ENCODE measurements around the gene GBGT1. TPM values are rescaled to one million over a fixed set of nuclear protein-coding genes. Genes with fewer than 3 reads are reported as not detected.

The GBGT1 gene
- total RNA-seq, 2 donors from 2014 or later, result 4.9 to 5.5 TPM

DNA sequence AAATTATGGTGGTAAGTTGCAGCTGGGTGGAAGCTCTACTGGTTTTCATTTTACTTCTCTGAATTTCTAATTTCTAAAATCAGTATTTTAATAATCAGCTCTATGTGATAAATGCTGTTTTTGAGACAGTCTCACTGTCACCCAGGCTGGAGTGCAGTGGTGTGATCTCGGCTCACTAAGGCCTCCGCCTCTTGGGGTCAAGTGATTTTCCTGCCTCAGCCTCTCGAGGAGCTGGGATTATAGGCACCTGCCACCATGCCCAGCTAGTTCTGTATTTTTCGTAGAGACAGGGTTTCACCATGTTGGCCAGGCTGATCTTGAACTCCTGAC lies 41.1 kb downstream of the GBGT1 start:
- intact Hi-C loops (cut with DNase I, micrococcal nuclease), result no loop called here
- DNase-seq, result no peak
- no peak for ATAC-seq

- DNase-seq (no peak), ATAC-seq (no peak)
- intact Hi-C loops (cut with DNase I, micrococcal nuclease), result no loop called here
These were observed 41.7 kb downstream of the GBGT1 start for GRCh38 chr9:133121915-133122550.

DNA sequence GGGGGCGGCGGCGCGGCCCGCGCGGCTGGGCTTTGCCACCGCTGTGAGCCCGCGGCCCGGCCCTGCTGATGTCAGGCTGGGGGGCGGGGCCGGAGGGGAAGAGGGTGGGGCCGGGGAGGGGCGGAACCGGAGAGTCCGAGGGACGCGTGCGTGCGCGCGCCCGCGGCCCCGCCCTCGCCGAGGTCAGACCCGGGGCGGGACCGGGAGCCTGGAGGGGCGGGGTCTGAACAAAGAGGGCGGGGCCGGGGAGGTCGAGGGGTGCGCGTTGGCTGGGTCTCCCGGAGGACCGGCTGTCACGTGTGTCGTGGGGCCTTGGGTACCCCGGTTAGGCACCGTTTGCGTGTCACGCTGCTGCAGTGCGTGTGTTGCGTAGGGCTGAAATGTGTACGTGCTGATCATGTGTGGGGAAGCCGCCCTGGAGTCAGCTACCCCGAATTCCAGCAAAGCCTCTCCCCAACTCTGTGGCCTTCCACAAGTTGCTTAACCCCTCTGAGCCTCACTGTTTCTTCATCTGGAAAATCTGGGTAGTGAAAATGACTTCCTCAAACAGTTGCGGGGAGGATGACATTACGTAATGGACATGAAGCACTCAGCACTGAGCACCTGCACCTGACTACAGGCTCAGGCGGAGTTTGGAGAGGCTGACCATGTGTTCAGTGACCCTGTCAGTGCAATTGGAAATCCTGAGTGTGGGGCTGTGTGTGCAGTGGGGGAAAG lies 42.4 kb downstream of the GBGT1 start, which contains the start of gene RALGDS:
Gene RALGDS (minus strand): TSS at position 43 of the 717 bp plus-strand sequence. CDS start 86 bp downstream, outside the sequence.
- DNase-seq (peak; percentile 88 to 94), ATAC-seq (peak; percentile 83)
- intact Hi-C loops (cut with DNase I, micrococcal nuclease), result no loop called here

DNA sequence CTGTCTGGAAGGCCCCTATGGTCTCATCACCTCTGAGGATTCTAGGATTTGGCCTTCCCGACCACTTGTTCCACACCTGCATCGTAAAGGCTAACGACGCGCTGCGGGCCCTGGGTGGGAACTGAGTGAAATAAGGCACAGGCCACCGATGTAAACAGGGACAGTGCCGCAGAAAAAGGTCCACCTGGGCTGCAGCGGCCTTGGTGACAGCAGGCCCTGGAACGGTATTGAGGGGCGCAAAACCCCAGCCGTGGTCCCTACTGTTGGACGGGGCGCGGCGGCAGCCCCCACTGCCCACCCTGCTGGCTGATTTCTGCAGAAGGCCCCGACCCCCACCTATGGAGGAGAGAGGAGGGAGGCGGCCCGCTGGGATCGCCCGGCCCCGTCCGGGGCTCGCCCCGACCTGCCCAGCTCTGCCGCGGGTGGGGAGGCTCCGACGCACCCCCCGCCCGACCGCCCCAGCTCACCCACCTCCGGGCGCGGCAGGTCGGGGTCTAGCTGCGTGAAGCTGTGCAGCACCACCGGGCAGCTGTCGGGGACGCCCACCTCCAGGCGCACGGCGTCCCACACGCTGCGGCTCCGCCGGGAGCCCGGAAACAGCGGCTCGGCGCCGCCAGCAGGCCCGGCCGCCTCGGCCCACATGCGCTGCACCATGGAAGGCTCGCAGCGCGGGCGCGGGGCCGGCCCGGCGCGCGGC lies 43.1 kb downstream of the GBGT1 start:
- intact Hi-C loops (cut with DNase I, micrococcal nuclease), result no loop called here
- DNase-seq (no peak), ATAC-seq (peak; percentile 19)

DNA sequence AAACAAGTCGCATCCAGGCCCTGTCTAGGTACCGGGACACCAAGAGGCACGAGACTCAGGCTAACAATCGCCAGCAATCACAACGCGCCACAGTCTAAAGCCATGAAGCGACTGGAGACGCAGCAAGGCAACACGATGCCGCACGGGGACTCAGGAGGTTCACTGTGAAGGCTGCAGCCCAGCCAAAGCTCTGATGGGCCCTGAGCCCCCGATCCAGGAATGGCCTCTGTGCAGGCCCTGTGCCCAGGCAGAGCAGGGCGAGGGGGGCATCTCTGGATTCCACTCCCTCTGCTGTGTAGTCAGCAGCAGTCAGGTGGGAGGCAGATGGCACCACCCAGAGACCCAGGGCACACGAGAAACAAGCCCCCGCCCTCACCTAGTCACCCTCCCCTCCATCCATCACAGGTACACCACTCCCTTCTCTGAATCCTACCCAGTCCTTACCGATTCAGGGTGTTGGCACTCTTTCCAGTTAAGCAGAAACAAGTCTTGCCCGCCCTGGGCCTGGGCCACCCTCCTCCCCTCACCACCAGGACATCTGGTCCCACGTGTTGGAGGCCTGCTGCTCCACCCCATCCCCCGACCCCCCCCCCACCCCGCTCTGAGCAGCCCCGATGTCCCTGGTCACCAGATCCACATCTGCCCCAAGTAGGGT lies 43.7 kb downstream of the GBGT1 start:
- intact Hi-C loops (cut with DNase I, micrococcal nuclease), result no loop called here

GRCh38 chr9:133119103-133119845 lies 44.4 kb downstream of the GBGT1 start:
- intact Hi-C loops (cut with DNase I, micrococcal nuclease), result no loop called here
- ATAC-seq, result no peak
- no peak for DNase-seq

More for the DNA sequence above, 43.7 kb downstream of the GBGT1 start:
- ATAC-seq, result peak; percentile 15
- DNase-seq, result no peak

- DNase-seq (peak in 1 of 2 donors; percentile 4), ATAC-seq (no peak)
- intact Hi-C loops (cut with DNase I, micrococcal nuclease), result no loop called here
These were observed 45.1 kb downstream of the GBGT1 start for GRCh38 chr9:133118568-133118967.

GRCh38 chr9:133118179-133118520 lies 45.6 kb downstream of the GBGT1 start:
- intact Hi-C loops (cut with DNase I, micrococcal nuclease), result no loop called here
- ATAC-seq, result no peak
- DNase-seq, result peak in 1 of 2 donors; percentile 4

DNA sequence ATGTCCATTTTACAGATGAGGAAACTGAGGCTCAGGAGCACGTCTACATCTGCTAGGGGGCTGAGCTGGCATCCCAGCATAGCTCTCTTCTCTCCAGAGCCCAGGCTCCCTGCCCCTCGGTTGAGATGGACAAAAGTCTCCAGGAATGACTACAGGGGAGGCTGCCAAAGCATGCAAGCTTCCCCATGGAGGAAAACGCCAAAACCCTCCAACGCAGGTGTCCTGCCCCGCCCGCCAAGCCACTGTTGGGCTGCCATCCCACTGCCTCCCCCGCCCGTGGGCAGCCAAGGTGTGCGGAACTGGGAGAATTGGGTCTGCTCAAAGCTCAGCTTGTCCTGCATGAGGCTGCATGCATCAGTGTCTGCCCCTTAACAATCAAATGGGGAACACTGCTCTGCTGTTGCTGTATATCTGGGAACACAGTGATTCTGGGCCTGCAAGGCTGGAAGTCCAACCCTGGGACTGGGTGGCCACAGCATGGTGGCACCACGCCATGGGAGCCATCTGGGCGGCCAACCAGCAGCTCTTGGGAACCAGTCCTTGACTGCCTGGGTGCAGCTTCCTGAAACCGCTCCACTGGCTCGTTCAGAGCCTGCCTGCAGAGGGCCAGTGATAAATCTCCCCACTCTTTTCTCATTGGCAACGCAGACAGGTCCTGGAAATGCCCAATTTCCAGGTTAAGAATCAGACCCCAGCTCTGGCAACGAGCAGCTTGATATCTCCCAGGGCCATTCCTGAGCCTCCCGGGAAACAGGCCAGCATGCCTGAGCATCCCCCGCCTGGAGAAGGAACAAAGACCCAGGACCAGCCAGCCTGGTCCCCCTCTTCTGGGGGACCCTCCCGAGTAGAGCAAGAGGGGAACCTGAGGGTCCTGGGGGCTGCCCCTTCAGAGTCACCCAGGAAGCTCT lies 46.2 kb downstream of the GBGT1 start:
- no peak for ATAC-seq
- intact Hi-C loops (cut with DNase I, micrococcal nuclease), result no loop called here

GRCh38 chr9:133116346-133117231 lies 47.1 kb downstream of the GBGT1 start:
- peak; percentile 34 for ATAC-seq
- DNase-seq, result peak in 1 of 2 donors; percentile 38
- intact Hi-C loops (cut with DNase I, micrococcal nuclease), result no loop called here

More for the DNA sequence above, 46.2 kb downstream of the GBGT1 start:
- peak; percentile 46 to 53 for DNase-seq

GRCh38 chr9:133115604-133116345 lies 47.9 kb downstream of the GBGT1 start:
- DNase-seq (peak in 1 of 2 donors; percentile 32), ATAC-seq (no peak)

DNA sequence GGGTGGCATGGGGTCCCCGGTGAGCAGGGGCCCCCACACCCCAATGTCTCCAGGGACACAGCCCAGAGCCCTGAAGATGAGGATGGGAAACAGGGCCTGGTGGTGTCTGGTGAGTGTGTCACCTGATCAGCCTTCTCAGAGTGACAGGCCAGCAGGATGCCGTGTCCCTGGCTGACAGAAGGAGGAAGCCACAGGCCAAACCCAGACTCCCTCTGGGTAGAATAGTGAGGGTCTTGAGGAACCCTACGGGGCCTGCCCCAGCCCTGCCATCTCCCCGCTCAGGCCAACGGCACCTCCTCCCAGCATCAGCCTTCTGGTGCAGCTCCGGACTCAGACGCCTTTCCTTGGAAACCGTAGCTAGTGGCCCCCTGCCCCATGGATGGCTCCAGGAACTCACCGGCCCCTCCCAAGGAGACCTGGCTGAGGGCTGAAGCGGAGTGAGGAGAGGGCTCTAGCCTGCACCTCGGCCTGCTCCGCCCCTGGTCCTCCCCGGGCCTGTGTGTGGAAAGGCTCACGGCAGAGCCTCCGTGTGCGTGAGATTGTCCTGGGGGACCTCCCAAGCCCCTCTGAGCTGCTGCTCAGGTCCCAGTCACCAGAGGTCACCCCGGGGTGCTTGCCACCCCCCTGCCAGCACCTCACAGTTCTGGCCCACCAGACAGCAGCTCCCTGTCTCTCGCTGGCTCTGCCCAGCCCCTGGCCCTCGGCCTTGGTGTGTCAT lies 48.7 kb downstream of the GBGT1 start:
- DNase-seq (peak; percentile 6 to 42), ATAC-seq (no peak)
- intact Hi-C loops (cut with DNase I, micrococcal nuclease), result no loop called here

More at GRCh38 chr9:133115604-133116345, 47.9 kb downstream of the GBGT1 start:
- intact Hi-C loops (cut with DNase I, micrococcal nuclease), result no loop called here

DNA sequence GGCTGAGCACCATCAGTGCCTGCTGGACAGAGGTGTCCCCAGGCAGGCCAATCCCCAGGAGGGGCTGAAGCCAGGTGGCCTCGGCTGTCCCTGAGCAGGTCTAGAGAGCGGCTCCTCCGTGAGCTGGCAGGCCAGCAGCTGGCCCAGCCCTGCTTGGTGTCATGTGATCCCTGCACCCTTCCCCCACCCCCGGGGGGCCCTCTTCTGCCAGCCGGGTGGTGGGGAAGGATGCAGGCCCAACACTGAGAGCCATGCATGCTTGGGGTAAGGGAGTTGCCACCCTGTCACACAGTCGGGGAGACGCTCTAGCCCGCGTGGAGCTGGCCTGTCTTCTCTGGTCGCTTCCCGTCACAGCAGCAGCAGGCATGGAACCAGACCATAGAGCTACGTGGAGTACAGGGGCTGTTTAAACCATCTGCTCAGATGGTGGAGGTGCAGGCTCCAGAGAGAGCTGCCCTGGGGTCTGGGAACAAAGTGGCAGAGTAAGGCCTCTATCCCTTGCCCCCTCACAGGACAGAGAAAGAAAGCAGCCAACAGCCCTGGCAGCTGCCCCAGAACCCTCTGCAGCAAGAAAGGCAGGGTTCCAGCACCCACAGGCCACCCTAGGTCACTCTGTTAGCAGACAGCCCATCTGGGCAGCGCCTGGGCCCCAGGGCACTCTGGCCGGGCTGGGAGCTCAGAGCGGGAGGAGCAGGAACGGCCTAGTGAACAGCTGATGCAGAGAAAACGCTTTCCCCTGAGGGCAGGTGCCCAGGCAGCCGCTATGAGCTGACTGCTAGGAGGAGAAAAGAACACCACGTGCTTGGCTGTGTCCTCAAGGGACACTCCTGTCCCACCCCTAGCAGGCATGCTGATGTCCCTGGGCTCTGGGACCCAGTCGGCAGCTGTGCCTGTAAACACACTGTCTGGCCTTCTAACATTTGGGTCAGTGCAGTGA lies 49.5 kb downstream of the GBGT1 start:
- peak in 1 of 2 donors; percentile 61 for DNase-seq
- intact Hi-C loops (cut with DNase I, micrococcal nuclease), result no loop called here
- no peak for ATAC-seq

DNA sequence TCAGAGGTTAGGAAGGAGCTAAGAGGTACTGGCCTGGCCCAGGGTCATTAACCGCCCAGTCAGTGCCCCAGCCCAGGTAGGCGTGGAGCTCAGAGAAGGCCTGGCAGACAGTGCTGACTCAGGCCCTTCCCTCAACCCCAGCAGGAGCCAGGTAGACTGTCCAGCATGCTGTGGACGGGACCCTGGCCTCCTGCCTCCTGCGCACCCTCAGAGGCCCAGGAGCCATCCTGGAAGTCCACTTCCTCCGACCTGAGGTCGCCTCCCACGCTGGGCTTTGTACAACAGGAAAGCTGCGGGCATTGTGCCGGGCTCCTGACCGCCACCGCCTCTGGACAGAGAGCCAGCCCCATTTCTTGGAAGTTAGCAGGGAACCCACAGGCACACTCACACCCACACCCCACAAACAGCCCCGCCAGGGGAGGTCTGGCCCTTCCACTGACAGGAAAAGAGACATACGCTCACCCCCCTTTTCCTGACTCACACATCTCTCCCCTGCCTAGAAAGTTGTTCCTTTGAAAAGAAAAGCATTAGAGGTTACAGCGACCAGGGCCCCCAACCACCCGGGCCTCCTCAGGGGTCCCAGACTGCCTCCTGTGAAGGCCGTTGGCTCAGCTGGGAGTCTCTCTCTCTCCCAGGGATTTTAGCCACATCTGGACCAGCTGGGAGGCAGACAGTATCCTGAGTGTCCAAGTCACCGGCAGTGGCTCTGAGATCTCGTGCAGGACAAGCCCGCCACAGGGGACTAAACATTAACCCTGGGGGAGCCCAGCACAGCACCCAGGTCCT lies 50.4 kb downstream of the GBGT1 start:
- intact Hi-C loops (cut with DNase I, micrococcal nuclease), result no loop called here
- ATAC-seq, result peak; percentile 22
- DNase-seq, result peak in 1 of 2 donors; percentile 35
